Lower leg skin (tissue), 4 donors: ENCODE data around the gene RTL10. TPM values are rescaled to one million over a fixed set of nuclear protein-coding genes. Genes with fewer than 3 reads are reported as not detected.

ENCODE experiments used
- DNase-seq, 2 donors: peaks; one replicate each; pipeline ENCODE4 v3.0.0-alpha.2; 2019; ENCODE audit warnings: low spot score in 2 of 2
- H3K4me3 ChIP-seq: fragments of 200-600 bp; sonication (generic); 2 replicates; pipeline ENCODE4 v1.5.1; 2017; ENCODE audit warnings: mild to moderate bottlenecking, low read depth; ENCODE audit not compliant: poor library complexity, severe bottlenecking
- CTCF ChIP-seq, 3 donors: fragments of 450-650 bp; IDR thresholded peaks; one replicate each; pipeline ENCODE4 v1.5.1; 2016; ENCODE audit warnings: antibody characterized with exemption in 3 of 3, mild to moderate bottlenecking in 3 of 3, moderate library complexity in 2 of 3
- POLR2A ChIP-seq, 2 donors: fragments of 450-650 bp; IDR thresholded peaks; one replicate each; pipeline ENCODE4 v1.6.1; 2016 to 2017; ENCODE audit warnings: antibody characterized with exemption in 2 of 2, mild to moderate bottlenecking in 1 of 2, moderate library complexity in 1 of 2
- WGBS, 2 donors: methylation state at CpG; one replicate each; pipeline ENCODE4 v1.1.5; 2018; 5-methylcytosine and 5-hydroxymethylcytosine counted together
- intact Hi-C: fragments of 100-400 bp; cut with DNase I; formaldehyde crosslinking; loops from one replicate; pipeline ENCODE4 v1.15.0; 2023; ENCODE audit warnings: low total_unique reads
- total RNA-seq, 4 donors: library from RNA; depleted of rRNA; stranded (reverse); fragments of >200 nt; gene quantifications; one replicate each; pipeline ENCODE4 v1.1.0, GENCODE V29; 2016

Gene RTL10
- total RNA-seq, 4 donors from 2014 or later = 24.5 to 28.0 (median 27.1) TPM

GRCh38 chr22:19815093-19815822 is 39.4 kb downstream of the RTL10 start:
- H3K4me3 ChIP-seq = no peak overlapping the region
- no peak for TF ChIP-seq CTCF (IDR thresholded peaks at IDR 0.05)
- no peak for TF ChIP-seq POLR2A (IDR thresholded peaks at IDR 0.05)
- intact Hi-C loops = no loop called here
- peak in 1 of 2 donors; percentile 72 for DNase-seq
- 60 to 67% methylated on average over 17 to 18 of the region's 18 CpGs for WGBS, 2 donors

- 93 to 94% methylated on average over 5 of the region's 5 CpGs for WGBS, 2 donors
- peak in 1 of 2 donors; percentile 78 for DNase-seq
- intact Hi-C loops = no loop called here
- H3K4me3 ChIP-seq = no peak overlapping the region
- TF ChIP-seq POLR2A (IDR thresholded peaks at IDR 0.05) (no peak), CTCF (IDR thresholded peaks at IDR 0.05) (no peak)
These were observed 40.2 kb downstream of the RTL10 start for GRCh38 chr22:19814428-19814827.

GRCh38 chr22:19812910-19813309 is 41.8 kb downstream of the RTL10 start:
- intact Hi-C loops = no loop called here
- 95 to 97% methylated on average over 11 of the region's 11 CpGs for WGBS, 2 donors
- H3K4me3 ChIP-seq = no peak overlapping the region
- TF ChIP-seq POLR2A (IDR thresholded peaks at IDR 0.05) = no peak
- peak in 1 of 2 donors; percentile 26 for DNase-seq

- intact Hi-C loops = no loop called here
- TF ChIP-seq CTCF (IDR thresholded peaks at IDR 0.05) = no peak
- TF ChIP-seq POLR2A (IDR thresholded peaks at IDR 0.05) = no peak
- no peak overlapping the region for H3K4me3 ChIP-seq
- peak; percentile 11 to 80 for DNase-seq
- 60 to 75% methylated on average over 27 to 29 of the region's 36 CpGs for WGBS, 2 donors
These were observed 42.6 kb downstream of the RTL10 start for GRCh38 chr22:19811811-19812771.

GRCh38 chr22:19811211-19811621 is 43.5 kb downstream of the RTL10 start:
- TF ChIP-seq CTCF (IDR thresholded peaks at IDR 0.05) = no peak
- no peak for TF ChIP-seq POLR2A (IDR thresholded peaks at IDR 0.05)
- H3K4me3 ChIP-seq = no peak overlapping the region
- 65 to 75% methylated on average over 12 of the region's 12 CpGs for WGBS, 2 donors
- intact Hi-C loops = no loop called here
- peak in 1 of 2 donors; percentile 68 for DNase-seq
